GM18502 (cell line): ENCODE results near the gene NEK6.

Source experiments
- ATAC-seq: cut with Tn5 transposase; IDR thresholded peaks from one replicate; pipeline ENCODE4 v1.9.1; 2021; ENCODE audit warnings: mild to moderate bottlenecking; ENCODE audit not compliant: unreplicated experiment, poor library complexity

The NEK6 gene

GRCh38 chr9:124349675-124350493 is 92.1 kb downstream of the NEK6 start:
- no peak for ATAC-seq

- ATAC-seq: no peak
Measured at GRCh38 chr9:124350494-124351263, 92.9 kb downstream of the NEK6 start.

- ATAC-seq: no peak
Measured at GRCh38 chr9:124351672-124352468, 94.1 kb downstream of the NEK6 start.

GRCh38 chr9:124352616-124353015 is 94.9 kb downstream of the NEK6 start:
- ATAC-seq: no peak

GRCh38 chr9:124353166-124353768 is 95.5 kb downstream of the NEK6 start:
- no peak for ATAC-seq

- ATAC-seq: no peak
Measured at GRCh38 chr9:124353811-124354274, 96.1 kb downstream of the NEK6 start.

- ATAC-seq: no peak
Measured at GRCh38 chr9:124354346-124355038, 96.7 kb downstream of the NEK6 start.

- no peak for ATAC-seq
Measured at GRCh38 chr9:124355039-124355940, 97.5 kb downstream of the NEK6 start.

GRCh38 chr9:124355941-124356744 is 98.4 kb downstream of the NEK6 start:
- ATAC-seq: no peak

- ATAC-seq: no peak
Measured at GRCh38 chr9:124356745-124357390, 99.1 kb downstream of the NEK6 start.

GRCh38 chr9:124357721-124358361 is 100.1 kb downstream of the NEK6 start:
- ATAC-seq: no peak

- no peak for ATAC-seq
Measured at GRCh38 chr9:124358631-124359030, 100.9 kb downstream of the NEK6 start.

GRCh38 chr9:124359426-124359825 is 101.7 kb downstream of the NEK6 start:
- no peak for ATAC-seq

- ATAC-seq: no peak
Measured at GRCh38 chr9:124359855-124360678, 102.3 kb downstream of the NEK6 start.

- no peak for ATAC-seq
Measured at GRCh38 chr9:124361128-124361527, 103.4 kb downstream of the NEK6 start.
